ENCODE results near the gene MUC5AC. TPM values are rescaled to one million over a fixed set of nuclear protein-coding genes. Genes with fewer than 3 reads are reported as not detected.

The MUC5AC gene
- total RNA-seq, 2 experiments from 2014 or later = not detected

DNA sequence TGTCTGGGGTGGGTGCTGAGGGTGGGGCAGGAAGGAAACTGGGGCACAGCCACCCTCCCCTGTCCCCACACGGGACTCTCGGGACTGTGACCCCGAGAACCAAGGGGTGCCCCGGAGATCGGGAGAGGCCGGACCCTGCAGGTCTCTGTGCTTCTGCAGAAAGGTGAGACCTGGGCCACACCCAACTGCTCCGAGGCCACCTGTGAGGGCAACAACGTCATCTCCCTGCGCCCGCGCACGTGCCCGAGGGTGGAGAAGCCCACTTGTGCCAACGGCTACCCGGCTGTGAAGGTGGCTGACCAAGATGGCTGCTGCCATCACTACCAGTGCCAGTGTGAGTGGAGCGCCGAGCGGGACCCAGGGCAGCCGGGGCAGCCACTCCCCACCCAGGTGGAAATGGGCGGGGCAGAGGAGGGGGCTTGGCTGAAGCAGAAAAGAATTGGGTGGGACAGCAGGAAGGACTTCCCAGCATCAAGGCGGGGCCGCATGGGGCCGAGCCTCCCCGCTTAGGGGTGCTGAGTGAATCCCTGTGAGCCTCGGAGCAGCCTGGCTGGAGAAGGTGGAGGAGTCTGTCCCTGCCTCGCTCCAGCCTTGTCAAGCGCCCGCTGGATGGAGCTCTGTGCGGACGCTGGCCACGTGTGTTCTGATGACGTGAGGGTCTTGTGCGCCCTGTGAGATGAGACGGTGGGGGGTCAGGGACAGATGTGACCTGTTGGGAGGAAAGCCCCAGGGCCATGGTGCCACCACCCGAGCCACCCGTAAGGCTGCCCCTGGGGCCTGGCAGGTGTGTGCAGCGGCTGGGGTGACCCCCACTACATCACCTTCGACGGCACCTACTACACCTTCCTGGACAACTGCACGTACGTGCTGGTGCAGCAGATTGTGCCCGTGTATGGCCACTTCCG, 35.8 kb downstream of the MUC5AC start:
- no peak overlapping the region for H3K27ac Mint-ChIP-seq
- ChIA-PET CTCF (no interaction called here), POLR2A (no interaction called here)
- no peaks in the 10 kb centered on the region for H3K9me3 Mint-ChIP-seq
- no peaks in the 10 kb centered on the region for H3K27me3 Mint-ChIP-seq
- DNase-seq = no peak
- no peaks in the 10 kb centered on the region for H3K4me1 Mint-ChIP-seq
- H3K36me3 Mint-ChIP-seq (ENCODE audit: low read depth) = no peaks in the 10 kb centered on the region
- no peak overlapping the region for H3K4me3 Mint-ChIP-seq

DNA sequence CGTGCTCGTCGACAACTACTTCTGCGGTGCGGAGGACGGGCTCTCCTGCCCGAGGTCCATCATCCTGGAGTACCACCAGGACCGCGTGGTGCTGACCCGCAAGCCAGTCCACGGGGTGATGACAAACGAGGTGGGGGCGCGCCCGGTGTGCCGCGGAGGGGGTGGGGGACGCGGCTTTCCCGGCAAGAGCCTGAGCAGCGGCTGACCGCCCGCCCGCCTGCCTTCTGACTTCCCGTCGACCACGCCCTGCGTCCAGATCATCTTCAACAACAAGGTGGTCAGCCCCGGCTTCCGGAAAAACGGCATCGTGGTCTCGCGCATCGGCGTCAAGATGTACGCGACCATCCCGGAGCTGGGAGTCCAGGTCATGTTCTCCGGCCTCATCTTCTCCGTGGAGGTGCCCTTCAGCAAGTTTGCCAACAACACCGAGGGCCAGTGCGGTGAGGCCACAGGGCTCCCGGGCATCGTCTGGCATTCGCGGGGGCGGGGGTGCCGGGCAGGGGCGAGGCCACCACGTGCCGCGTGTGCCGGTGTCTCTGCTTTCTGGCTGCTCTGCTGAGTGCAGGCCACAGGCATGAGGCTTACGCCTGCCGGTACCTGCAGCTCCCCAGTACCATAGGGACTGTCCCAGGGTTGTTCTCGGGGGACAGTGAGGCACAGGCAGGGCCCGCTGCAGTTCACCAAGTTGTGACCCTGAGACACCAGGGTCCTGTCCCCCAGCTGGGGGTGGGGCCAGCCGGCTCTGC, 36.7 kb downstream of the MUC5AC start:
- Mint-ChIP-seq H3K36me3 (ENCODE audit: low read depth) (no peaks in the 10 kb centered on the region), H3K4me1 (no peaks in the 10 kb centered on the region), H3K4me3 (no peak overlapping the region), H3K27ac (no peak overlapping the region), H3K9me3 (no peaks in the 10 kb centered on the region), H3K27me3 (no peaks in the 10 kb centered on the region)
- POLR2A ChIA-PET = no interaction called here
- DNase-seq = no peak
- CTCF ChIA-PET = no interaction called here

DNA sequence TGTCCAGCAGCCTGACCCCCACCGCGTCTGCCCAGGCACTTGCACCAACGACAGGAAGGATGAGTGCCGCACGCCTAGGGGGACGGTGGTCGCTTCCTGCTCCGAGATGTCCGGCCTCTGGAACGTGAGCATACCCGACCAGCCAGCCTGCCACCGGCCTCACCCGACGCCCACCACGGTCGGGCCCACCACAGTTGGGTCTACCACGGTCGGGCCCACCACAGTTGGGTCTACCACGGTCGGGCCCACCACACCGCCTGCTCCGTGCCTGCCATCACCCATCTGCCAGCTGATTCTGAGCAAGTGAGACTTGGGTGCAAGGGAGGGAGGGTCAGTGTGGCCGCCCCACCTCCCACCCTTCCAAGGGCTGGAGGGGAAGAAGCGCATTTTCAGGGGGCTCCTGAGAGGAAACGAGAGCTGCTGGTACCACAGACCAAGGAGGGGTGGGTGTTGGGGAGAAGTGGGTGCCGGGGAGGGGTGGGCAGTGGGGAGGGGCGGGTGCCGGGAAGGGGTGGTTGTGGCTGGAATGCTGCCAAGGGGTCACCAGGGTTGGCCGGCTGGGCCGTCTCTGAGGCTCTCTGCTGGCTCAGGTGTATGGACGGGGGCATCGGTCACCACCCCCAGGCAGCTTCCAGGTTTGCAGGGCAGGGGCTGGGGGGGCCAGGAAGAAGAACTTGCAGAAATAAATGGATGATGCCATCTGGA, 37.4 kb downstream of the MUC5AC start:
- no peaks in the 10 kb centered on the region for H3K36me3 Mint-ChIP-seq (ENCODE audit: low read depth)
- H3K27ac Mint-ChIP-seq = no peak overlapping the region
- ChIA-PET CTCF (no interaction called here), POLR2A (no interaction called here)
- DNase-seq = no peak
- H3K9me3 Mint-ChIP-seq = no peaks in the 10 kb centered on the region
- no peak overlapping the region for H3K4me3 Mint-ChIP-seq
- H3K4me1 Mint-ChIP-seq = no peaks in the 10 kb centered on the region
- no peaks in the 10 kb centered on the region for H3K27me3 Mint-ChIP-seq

DNA sequence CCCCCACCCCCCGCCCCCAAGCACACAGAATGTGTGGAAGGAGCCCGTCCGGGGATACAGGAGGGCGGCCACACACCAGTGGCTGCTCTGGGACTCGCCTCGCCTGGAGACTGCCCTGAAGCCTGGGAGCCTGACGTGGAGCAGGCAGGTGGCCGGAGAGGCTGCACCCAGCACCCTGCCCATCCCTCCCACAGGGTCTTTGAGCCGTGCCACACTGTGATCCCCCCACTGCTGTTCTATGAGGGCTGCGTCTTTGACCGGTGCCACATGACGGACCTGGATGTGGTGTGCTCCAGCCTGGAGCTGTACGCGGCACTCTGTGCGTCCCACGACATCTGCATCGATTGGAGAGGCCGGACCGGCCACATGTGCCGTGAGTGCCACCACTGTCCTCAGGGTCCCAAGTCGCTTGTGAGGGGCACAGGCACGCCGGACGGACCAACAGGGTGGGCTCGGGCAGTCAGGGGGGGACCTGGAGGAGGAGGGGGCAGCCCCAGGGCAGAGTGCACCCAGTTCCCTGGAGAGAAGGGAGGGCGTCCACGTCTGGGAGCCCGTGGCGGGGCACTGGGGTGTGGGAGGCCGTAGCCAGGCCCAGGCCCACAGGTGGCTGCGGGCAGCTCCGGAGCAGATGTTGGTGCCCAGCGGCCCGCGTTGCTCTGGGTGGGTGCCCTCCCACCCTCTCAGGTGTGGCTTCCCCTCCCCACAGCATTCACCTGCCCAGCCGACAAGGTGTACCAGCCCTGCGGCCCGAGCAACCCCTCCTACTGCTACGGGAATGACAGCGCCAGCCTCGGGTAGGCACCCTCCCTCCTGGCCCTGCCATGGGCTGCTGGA, 38.1 kb downstream of the MUC5AC start:
- Mint-ChIP-seq H3K4me3 (no peak overlapping the region), H3K9me3 (no peaks in the 10 kb centered on the region), H3K4me1 (no peaks in the 10 kb centered on the region), H3K27me3 (no peaks in the 10 kb centered on the region), H3K36me3 (ENCODE audit: low read depth) (no peaks in the 10 kb centered on the region), H3K27ac (no peak overlapping the region)
- ChIA-PET POLR2A (no interaction called here), CTCF (no interaction called here)
- no peak for DNase-seq

DNA sequence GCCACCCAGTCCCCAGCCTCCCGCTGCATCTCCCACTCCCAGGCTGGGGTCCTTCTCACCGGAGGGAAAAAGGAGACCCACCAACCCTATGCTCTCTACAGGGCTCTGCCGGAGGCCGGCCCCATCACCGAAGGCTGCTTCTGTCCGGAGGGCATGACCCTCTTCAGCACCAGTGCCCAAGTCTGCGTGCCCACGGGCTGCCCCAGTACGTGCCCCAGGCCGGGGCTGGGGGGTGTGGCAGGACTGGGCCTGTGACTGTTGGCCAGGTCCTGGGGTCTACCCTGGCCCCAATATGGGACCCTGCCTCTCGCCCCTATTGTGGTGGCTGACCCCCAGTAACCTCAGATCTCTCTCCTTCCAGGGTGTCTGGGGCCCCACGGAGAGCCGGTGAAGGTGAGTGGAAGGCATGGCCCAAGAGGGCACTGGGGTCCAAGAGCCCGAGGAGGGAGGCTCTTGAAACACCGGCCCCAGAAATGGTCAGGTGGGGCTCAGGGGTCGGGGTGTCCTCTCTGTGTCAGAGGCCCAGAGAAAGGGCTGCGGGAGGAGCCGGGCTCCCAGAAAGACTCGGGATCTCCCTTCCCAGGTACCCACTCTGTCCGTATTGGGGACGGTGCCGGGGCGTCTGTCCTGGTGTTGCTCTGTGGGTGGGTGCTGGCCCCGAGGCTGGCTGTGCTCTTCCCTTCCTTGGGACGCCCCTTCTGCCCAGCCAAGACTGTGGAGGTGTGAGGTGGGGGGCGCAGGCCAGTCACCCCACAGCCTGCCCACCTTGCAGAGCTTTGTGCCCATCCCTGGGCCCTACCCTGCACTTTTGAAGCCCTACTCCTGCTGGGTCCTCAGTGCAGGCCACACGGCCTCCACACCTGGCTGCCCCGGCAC, 39.0 kb downstream of the MUC5AC start:
- Mint-ChIP-seq H3K36me3 (ENCODE audit: low read depth) (no peaks in the 10 kb centered on the region), H3K27me3 (no peaks in the 10 kb centered on the region), H3K9me3 (no peaks in the 10 kb centered on the region), H3K4me3 (no peak overlapping the region), H3K27ac (no peak overlapping the region), H3K4me1 (no peaks in the 10 kb centered on the region)
- CTCF ChIA-PET = no interaction called here
- DNase-seq = no peak
- POLR2A ChIA-PET = no interaction called here

DNA sequence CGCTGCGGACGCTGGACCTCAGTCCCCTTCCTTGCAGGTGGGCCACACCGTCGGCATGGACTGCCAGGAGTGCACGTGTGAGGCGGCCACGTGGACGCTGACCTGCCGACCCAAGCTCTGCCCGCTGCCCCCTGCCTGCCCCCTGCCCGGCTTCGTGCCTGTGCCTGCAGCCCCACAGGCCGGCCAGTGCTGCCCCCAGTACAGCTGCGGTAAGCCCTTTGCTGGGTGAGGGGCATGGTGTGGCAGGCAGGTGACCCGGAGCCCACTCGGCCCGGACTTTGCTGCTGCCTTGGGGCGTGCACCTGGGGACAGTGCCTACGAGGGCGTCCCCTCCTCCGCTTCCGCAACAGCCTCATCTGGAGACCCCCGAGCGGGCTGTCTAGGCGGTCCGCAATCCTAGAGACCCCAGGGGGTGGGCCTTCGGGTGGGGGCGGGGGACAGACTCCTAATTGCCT, 39.7 kb downstream of the MUC5AC start:
- POLR2A ChIA-PET = no interaction called here
- H3K27ac Mint-ChIP-seq = no peak overlapping the region
- no peak for DNase-seq
- H3K4me1 Mint-ChIP-seq = no peaks in the 10 kb centered on the region
- H3K9me3 Mint-ChIP-seq = no peaks in the 10 kb centered on the region
- H3K4me3 Mint-ChIP-seq = no peak overlapping the region
- no peaks in the 10 kb centered on the region for H3K27me3 Mint-ChIP-seq
- no peaks in the 10 kb centered on the region for H3K36me3 Mint-ChIP-seq (ENCODE audit: low read depth)
- CTCF ChIA-PET = no interaction called here

DNA sequence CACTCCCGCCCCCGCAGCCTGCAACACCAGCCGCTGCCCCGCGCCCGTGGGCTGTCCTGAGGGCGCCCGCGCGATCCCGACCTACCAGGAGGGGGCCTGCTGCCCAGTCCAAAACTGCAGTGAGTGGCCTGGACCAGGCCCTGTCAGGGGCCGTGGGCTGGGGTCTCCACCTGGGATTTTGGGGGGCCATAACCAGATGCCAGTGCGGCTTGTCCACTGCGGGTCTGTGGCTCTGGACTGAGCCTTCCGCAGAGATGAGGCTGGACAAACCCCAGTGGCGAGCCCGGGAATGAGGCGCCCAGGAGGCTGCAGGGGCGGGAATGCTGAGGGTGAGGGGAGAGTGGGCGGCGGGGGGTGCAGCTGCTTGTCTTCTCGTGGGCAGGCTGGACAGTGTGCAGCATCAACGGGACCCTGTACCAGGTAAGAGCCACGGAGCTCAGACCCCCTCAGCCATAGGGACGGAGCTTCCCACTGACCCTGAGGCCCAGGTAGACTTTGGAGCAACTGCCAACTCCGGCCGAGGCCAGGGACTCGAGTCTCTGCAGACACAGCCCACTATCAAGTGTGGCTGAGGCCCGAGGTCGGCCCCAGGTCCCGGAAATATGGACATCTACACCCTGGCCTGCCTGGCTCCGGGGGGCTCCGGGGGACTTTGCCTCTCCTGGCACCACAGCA, 40.3 kb downstream of the MUC5AC start:
- POLR2A ChIA-PET = no interaction called here
- CTCF ChIA-PET = no interaction called here

DNA sequence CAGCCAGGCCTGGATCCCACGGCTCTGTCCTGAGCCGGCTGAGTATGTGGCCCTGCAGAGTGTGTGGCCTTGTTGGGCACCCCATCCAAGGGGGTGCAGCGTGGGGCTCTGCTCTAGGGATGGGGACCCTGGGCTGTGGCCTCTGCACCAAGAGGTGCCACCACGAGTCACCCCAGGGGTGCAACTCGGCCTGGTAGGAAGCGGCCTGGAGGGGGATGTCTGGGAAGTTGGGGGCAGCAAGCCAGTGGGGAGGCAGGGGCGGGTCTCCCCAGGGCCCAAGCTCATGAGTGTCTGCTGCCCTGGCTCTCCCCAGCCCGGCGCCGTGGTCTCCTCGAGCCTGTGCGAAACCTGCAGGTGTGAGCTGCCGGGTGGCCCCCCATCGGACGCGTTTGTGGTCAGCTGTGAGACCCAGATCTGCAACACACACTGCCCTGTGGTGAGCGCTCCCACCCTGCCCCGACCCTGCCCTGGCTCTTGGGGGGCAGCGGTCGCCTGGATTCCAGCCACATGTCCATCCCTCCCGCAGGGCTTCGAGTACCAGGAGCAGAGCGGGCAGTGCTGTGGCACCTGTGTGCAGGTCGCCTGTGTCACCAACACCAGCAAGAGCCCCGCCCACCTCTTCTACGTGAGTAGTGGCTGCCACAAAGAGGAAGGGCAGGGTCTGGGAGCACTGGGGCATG, 40.9 kb downstream of the MUC5AC start:
- no peaks in the 10 kb centered on the region for H3K4me1 Mint-ChIP-seq
- CTCF ChIA-PET = no interaction called here
- no peak for DNase-seq

More for the DNA sequence above, 40.3 kb downstream of the MUC5AC start:
- no peaks in the 10 kb centered on the region for H3K9me3 Mint-ChIP-seq
- H3K27me3 Mint-ChIP-seq = no peaks in the 10 kb centered on the region
- no peak overlapping the region for H3K4me3 Mint-ChIP-seq
- DNase-seq = no peak
- H3K27ac Mint-ChIP-seq = no peak overlapping the region
- H3K4me1 Mint-ChIP-seq = no peaks in the 10 kb centered on the region
- H3K36me3 Mint-ChIP-seq (ENCODE audit: low read depth) = no peaks in the 10 kb centered on the region

DNA sequence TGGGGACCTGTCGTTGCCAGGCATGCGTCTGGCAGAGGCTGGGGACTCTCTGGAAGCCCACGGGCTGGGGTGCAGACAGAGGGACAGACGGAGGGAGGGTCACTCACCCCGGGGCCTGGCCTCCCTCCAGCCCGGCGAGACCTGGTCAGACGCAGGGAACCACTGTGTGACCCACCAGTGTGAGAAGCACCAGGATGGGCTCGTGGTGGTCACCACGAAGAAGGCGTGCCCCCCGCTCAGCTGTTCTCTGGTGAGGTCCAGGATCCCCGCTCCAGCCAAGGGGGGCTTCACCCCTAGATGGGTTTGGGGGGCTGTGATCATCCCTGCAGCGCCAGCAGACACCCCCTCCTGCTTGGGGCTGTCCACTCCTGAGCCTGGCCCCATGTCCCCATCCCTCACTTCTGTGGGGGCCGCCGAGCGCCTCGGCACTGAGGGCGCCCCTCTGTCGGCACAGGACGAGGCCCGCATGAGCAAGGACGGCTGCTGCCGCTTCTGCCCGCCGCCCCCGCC, 41.5 kb downstream of the MUC5AC start:
- no peak for DNase-seq
- CTCF ChIA-PET = no interaction called here
- Mint-ChIP-seq H3K27me3 (no peaks in the 10 kb centered on the region), H3K4me3 (no peak overlapping the region), H3K36me3 (ENCODE audit: low read depth) (no peaks in the 10 kb centered on the region), H3K9me3 (no peaks in the 10 kb centered on the region), H3K4me1 (no peaks in the 10 kb centered on the region), H3K27ac (no peak overlapping the region)
- POLR2A ChIA-PET = no interaction called here

More for the DNA sequence above, 40.9 kb downstream of the MUC5AC start:
- Mint-ChIP-seq H3K4me3 (no peak overlapping the region), H3K27me3 (no peaks in the 10 kb centered on the region), H3K27ac (no peak overlapping the region), H3K36me3 (ENCODE audit: low read depth) (no peaks in the 10 kb centered on the region), H3K9me3 (no peaks in the 10 kb centered on the region)
- POLR2A ChIA-PET = no interaction called here

DNA sequence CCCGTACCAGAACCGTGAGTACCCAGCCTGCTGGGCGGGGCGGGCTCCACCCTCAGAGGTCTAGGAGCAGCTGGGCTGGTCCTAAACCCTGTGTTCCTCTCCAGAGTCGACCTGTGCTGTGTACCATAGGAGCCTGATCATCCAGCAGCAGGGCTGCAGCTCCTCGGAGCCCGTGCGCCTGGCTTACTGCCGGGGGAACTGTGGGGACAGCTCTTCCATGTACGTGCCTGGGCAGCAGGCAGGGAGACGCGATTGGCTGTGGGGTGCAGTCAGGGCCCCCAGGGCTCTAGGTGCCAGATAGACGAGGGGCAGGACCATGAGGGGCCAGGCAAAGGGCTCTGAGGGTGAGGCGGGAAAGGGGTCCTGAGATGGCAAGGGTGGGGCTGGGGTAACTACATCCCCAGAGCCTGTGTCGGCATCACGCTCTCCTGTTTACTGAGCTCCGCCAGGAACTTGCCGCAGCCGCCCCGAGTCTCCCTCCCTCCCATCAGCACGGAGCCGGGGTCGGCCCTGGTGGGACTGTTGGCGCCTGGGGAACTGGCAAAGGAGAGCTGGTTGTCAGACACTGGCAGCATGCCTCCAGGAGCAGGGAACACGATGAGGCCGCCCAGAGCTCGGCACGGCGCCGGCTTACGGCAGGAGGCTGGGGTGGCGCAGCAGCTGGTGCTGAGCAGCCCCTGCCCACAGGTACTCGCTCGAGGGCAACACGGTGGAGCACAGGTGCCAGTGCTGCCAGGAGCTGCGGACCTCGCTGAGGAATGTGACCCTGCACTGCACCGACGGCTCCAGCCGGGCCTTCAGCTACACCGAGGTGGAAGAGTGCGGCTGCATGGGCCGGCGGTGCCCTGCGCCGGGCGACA, 42.2 kb downstream of the MUC5AC start:
- Mint-ChIP-seq H3K27ac (no peak overlapping the region), H3K9me3 (no peaks in the 10 kb centered on the region), H3K4me1 (no peaks in the 10 kb centered on the region), H3K36me3 (ENCODE audit: low read depth) (no peaks in the 10 kb centered on the region), H3K27me3 (no peaks in the 10 kb centered on the region), H3K4me3 (no peak overlapping the region)
- ChIA-PET POLR2A (no interaction called here), CTCF (no interaction called here)
- DNase-seq = no peak
